Measurements from ENCODE around the gene PPIG. TPM values are rescaled to one million over a fixed set of nuclear protein-coding genes. Genes with fewer than 3 reads are reported as not detected.

PPIG gene
- total and polyA plus RNA-seq, 4 experiments from 2014 or later: 36.8 to 103 (median 81.1) TPM

Other genes starting within 250 kb of the PPIG start
- not detected for gene LRP2, start 221.8 kb upstream of the PPIG start, total RNA-seq
- not detected for gene LRP2, start 221.8 kb upstream of the PPIG start, polyA plus RNA-seq
- 1 to 10 TPM; 1.7 to 1.8 TPM for gene BBS5, start 104.9 kb upstream of the PPIG start, total RNA-seq
- 1 to 10 TPM in 1 of 2 donors, under 1 TPM in 1; 0.45 to 1.2 TPM for gene BBS5, start 104.9 kb upstream of the PPIG start, polyA plus RNA-seq
- under 1 TPM; 0.25 to 0.81 TPM for gene KLHL41, start 74.6 kb upstream of the PPIG start, total RNA-seq
- gene KLHL41, start 74.6 kb upstream of the PPIG start, polyA plus RNA-seq: under 1 TPM in 1 of 2 donors, not detected in 1; 0.09 TPM
- 10 to 100 TPM; 25.8 to 31.8 TPM for gene FASTKD1, start 10.5 kb upstream of the PPIG start, total RNA-seq
- gene FASTKD1, start 10.5 kb upstream of the PPIG start, polyA plus RNA-seq: 10 to 100 TPM; 12.4 to 17.4 TPM
- not detected for gene CFAP210, start 110.1 kb downstream of the PPIG start, total RNA-seq
- not detected for gene CFAP210, start 110.1 kb downstream of the PPIG start, polyA plus RNA-seq
- 1 to 10 TPM; 7.2 to 7.4 TPM for gene PHOSPHO2, start 110.1 kb downstream of the PPIG start, total RNA-seq
- gene PHOSPHO2, start 110.1 kb downstream of the PPIG start, polyA plus RNA-seq: 1 to 10 TPM; 2.9 to 7.2 TPM
- gene KLHL23, start 149.5 kb downstream of the PPIG start, total RNA-seq: 1 to 10 TPM; 1.0 to 2.0 TPM
- 1 to 10 TPM in 1 of 2 donors, under 1 TPM in 1; 0.98 to 1.3 TPM for gene KLHL23, start 149.5 kb downstream of the PPIG start, polyA plus RNA-seq
- 100 to 1,000 TPM; 112 to 114 TPM for gene SSB, start 214.5 kb downstream of the PPIG start, total RNA-seq
- 100 to 1,000 TPM; 112 to 149 TPM for gene SSB, start 214.5 kb downstream of the PPIG start, polyA plus RNA-seq
- gene METTL5, start 240.6 kb downstream of the PPIG start, total RNA-seq: 10 to 100 TPM; 44.4 to 50.4 TPM
- gene METTL5, start 240.6 kb downstream of the PPIG start, polyA plus RNA-seq: 100 to 1,000 TPM; 116 to 166 TPM
- gene UBR3, start 243.1 kb downstream of the PPIG start, total RNA-seq: 10 to 100 TPM; 42.2 to 43.5 TPM
- 10 to 100 TPM in 1 of 2 donors, 1 to 10 TPM in 1; 4.3 to 13.1 TPM for gene UBR3, start 243.1 kb downstream of the PPIG start, polyA plus RNA-seq

Measured in CD4-positive, alpha-beta memory T cell (primary cell).